ENCODE measurements around the gene GRIA4. TPM values are rescaled to one million over a fixed set of nuclear protein-coding genes. Genes with fewer than 3 reads are reported as not detected.

Gene GRIA4
- total and polyA plus RNA-seq, 2 of the 13 experiments (the other 11 are each of a cell fraction or from before 2014, with no cell fraction given) = not detected

- no peak for DNase-seq (ENCODE audit: low spot score)
- H3K9ac ChIP-seq (ENCODE audit: insufficient read depth, low read depth, low read length) = no peak overlapping the region
- ChIA-PET POLR2A (no interaction called here), CTCF (ENCODE audit: low intra/inter-chr PET ratio, low total read pairs) (no interaction called here)
- no peaks in the 10 kb centered on the region for H4K20me1 ChIP-seq (ENCODE audit: insufficient read depth, low read length)
- no peaks in the 10 kb centered on the region for H3K27me3 ChIP-seq (ENCODE audit: control insufficient read depth in 1 of 2, insufficient read depth in 2 of 2, low read length in 2 of 2)
- BruUV-seq (replicated peaks) = no TSS peak
- no peaks in the 10 kb centered on the region for H3K79me2 ChIP-seq (ENCODE audit: insufficient read depth, low read length)
- no peaks in the 10 kb centered on the region for H3K36me3 ChIP-seq (replicated peaks in 1 of 2; ENCODE audit: control insufficient read depth in 1 of 2, insufficient read depth in 2 of 2, low read length in 2 of 2)
- H3K27ac ChIP-seq (ENCODE audit: extremely low read length, insufficient read depth, low read length) = no peak overlapping the region
- H3K9me3 ChIP-seq (ENCODE audit: low read length) = no peaks in the 10 kb centered on the region
- no peaks in the 10 kb centered on the region for H3K4me1 ChIP-seq (ENCODE audit: insufficient read depth, low read length)
- WGBS (ENCODE audit: low lambda C conversion rate) = under 1% methylated on average over 3 of the region's 3 CpGs
- in situ Hi-C loops (cut with HindIII; ENCODE audit: extremely low pct_ligation_motif_present, low pct_unique_long_range_greater_than_20kb) = no loop called here
- no peak overlapping the region for H3K4me3 ChIP-seq (replicated peaks in 1 of 3; ENCODE audit: insufficient read depth in 1 of 3, low read depth in 2 of 3, low read length in 3 of 3)
- no peak overlapping the region for H2AFZ ChIP-seq (ENCODE audit: low read length)
- FAIRE-seq = no peak
- intact Hi-C loops (cut with micrococcal nuclease; ENCODE audit: unreplicated experiment) = no loop called here
- ATAC-seq = no peak
- H3K4me2 ChIP-seq (ENCODE audit: low read depth, low read length) = no peak overlapping the region
- TF ChIP-seq, protein P1, sequence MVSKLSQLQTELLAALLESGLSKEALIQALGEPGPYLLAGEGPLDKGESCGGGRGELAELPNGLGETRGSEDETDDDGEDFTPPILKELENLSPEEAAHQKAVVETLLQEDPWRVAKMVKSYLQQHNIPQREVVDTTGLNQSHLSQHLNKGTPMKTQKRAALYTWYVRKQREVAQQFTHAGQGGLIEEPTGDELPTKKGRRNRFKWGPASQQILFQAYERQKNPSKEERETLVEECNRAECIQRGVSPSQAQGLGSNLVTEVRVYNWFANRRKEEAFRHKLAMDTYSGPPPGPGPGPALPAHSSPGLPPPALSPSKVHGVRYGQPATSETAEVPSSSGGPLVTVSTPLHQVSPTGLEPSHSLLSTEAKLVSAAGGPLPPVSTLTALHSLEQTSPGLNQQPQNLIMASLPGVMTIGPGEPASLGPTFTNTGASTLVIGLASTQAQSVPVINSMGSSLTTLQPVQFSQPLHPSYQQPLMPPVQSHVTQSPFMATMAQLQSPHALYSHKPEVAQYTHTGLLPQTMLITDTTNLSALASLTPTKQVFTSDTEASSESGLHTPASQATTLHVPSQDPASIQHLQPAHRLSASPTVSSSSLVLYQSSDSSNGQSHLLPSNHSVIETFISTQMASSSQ (IDR thresholded peaks at IDR 0.05; ENCODE audit: low read depth) = no peak
- TF ChIP-seq, protein P1 (CRISPR knock-in tag; IDR thresholded peaks at IDR 0.05; ENCODE audit: borderline replicate concordance) = no peak
- TF ChIP-seq ZFP90 (CRISPR knock-in tag; IDR thresholded peaks at IDR 0.05; ENCODE audit: borderline replicate concordance) (no peak), BCLAF1 (IDR thresholded peaks at IDR 0.05) (no peak), ATF7-NPFF (CRISPR knock-in tag; IDR thresholded peaks at IDR 0.05; ENCODE audit: low read depth) (no peak), USF2 (IDR thresholded peaks at IDR 0.05; ENCODE audit: low read depth, low read length) (no peak), USF2 (CRISPR knock-in tag; IDR thresholded peaks at IDR 0.05; ENCODE audit: borderline replicate concordance) (no peak), MAZ (IDR thresholded peaks at IDR 0.05; ENCODE audit: borderline replicate concordance, low read depth, low read length) (no peak), MAZ (CRISPR knock-in tag; IDR thresholded peaks at IDR 0.05; ENCODE audit: low read depth) (no peak), ZNF432 (CRISPR knock-in tag; IDR thresholded peaks at IDR 0.05; ENCODE audit: borderline replicate concordance) (no peak), ZBTB38 (CRISPR knock-in tag; IDR thresholded peaks at IDR 0.05) (no peak), RARG (CRISPR knock-in tag; IDR thresholded peaks at IDR 0.05; ENCODE audit: low read depth) (no peak), ARID2 (CRISPR knock-in tag; IDR thresholded peaks at IDR 0.05; ENCODE audit: borderline replicate concordance) (no peak)
- TF ChIP-seq, protein P2, sequence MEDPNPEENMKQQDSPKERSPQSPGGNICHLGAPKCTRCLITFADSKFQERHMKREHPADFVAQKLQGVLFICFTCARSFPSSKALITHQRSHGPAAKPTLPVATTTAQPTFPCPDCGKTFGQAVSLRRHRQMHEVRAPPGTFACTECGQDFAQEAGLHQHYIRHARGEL (CRISPR knock-in tag; IDR thresholded peaks at IDR 0.05) = no peak
- TF ChIP-seq, protein P3, sequence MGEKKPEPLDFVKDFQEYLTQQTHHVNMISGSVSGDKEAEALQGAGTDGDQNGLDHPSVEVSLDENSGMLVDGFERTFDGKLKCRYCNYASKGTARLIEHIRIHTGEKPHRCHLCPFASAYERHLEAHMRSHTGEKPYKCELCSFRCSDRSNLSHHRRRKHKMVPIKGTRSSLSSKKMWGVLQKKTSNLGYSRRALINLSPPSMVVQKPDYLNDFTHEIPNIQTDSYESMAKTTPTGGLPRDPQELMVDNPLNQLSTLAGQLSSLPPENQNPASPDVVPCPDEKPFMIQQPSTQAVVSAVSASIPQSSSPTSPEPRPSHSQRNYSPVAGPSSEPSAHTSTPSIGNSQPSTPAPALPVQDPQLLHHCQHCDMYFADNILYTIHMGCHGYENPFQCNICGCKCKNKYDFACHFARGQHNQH (CRISPR knock-in tag; IDR thresholded peaks at IDR 0.05) = no peak
Observed at GRCh38 chr11:105699203-105699602, 89.3 kb downstream of the GRIA4 start.
